WTC11 (cell line): ENCODE measurements around the gene LSM11. TPM values are rescaled to one million over a fixed set of nuclear protein-coding genes. Genes with fewer than 3 reads are reported as not detected.

Source experiments
- CBFB ChIP-seq: sonication (generic); formaldehyde crosslinking; IDR thresholded peaks from 2 replicates; pipeline ENCODE4 v1.8.1; 2022; ENCODE audit warnings: mild to moderate bottlenecking, low read depth, missing genetic modification reagents
- ESRRA ChIP-seq: sonication (generic); formaldehyde crosslinking; IDR thresholded peaks from 2 replicates; pipeline ENCODE4 v1.8.1; 2022; ENCODE audit warnings: mild to moderate bottlenecking, missing genetic modification reagents, borderline replicate concordance
- NR3C1 ChIP-seq: sonication (generic); formaldehyde crosslinking; conservative IDR thresholded peaks from 2 replicates; pipeline ENCODE4 v1.8.1; 2023; ENCODE audit warnings: low read depth, mild to moderate bottlenecking, missing genetic modification reagents
- RELA ChIP-seq: sonication (generic); formaldehyde crosslinking; IDR thresholded peaks from 2 replicates; pipeline ENCODE4 v1.8.1; 2022; ENCODE audit warnings: missing genetic modification reagents, mild to moderate bottlenecking, borderline replicate concordance
- total RNA-seq: library from RNA; stranded (reverse); gene quantifications from 3 replicates; pipeline ENCODE4 v1.2.3, GENCODE V29; 2021
- TF ChIP-seq, protein P1 (sequence below): sonication (generic); formaldehyde crosslinking; IDR thresholded peaks from 2 replicates; pipeline ENCODE4 v1.8.1; 2023; ENCODE audit warnings: mild to moderate bottlenecking, missing genetic modification reagents

Gene LSM11
- total RNA-seq, 1 experiment from 2014 or later: 5.2 TPM

DNA sequence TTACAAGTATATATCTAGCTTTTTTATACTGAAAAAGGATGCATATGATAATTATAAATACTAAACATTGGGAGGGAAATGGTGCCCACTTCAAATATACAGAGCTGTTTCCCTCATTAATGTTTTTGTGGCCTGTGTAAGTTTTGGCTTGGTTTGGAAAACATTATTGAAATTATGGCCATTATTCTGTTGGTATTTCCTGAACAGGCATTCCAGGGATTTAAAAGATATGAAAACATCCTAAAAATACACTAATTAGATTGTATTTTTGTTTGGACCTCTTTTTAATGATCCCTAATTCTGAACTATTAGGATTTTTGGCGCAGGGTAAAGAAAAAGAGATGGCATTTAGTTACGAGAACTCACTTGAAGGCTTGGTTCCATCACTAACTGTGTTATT lies 64.5 kb downstream of the LSM11 start (continued):
- TF ChIP-seq, protein P1, sequence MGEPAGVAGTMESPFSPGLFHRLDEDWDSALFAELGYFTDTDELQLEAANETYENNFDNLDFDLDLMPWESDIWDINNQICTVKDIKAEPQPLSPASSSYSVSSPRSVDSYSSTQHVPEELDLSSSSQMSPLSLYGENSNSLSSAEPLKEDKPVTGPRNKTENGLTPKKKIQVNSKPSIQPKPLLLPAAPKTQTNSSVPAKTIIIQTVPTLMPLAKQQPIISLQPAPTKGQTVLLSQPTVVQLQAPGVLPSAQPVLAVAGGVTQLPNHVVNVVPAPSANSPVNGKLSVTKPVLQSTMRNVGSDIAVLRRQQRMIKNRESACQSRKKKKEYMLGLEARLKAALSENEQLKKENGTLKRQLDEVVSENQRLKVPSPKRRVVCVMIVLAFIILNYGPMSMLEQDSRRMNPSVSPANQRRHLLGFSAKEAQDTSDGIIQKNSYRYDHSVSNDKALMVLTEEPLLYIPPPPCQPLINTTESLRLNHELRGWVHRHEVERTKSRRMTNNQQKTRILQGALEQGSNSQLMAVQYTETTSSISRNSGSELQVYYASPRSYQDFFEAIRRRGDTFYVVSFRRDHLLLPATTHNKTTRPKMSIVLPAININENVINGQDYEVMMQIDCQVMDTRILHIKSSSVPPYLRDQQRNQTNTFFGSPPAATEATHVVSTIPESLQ (CRISPR knock-in tag): no peak
- no peak for TF ChIP-seq NR3C1 (CRISPR knock-in tag)
- TF ChIP-seq RELA (CRISPR knock-in tag): no peak
- no peak for TF ChIP-seq CBFB (CRISPR knock-in tag)
- no peak for TF ChIP-seq ESRRA (CRISPR knock-in tag)

Other genes with a start within 250 kb of the LSM11 start
- 19.2 to 28.6 TPM (median 20.7 TPM) in 3 replicates for gene ADAM19, start 167.9 kb upstream of the LSM11 start, total RNA-seq
- gene SOX30, start 91.3 kb upstream of the LSM11 start, total RNA-seq: 0.41 to 0.55 TPM (median 0.46 TPM) in 3 replicates
- gene C5orf52, start 72.2 kb upstream of the LSM11 start, total RNA-seq: not detected in 3 replicates
- 11.6 to 14.6 TPM (median 12.3 TPM) in 3 replicates for gene THG1L, start 12.3 kb upstream of the LSM11 start, total RNA-seq
- gene CLINT1, start 115.4 kb downstream of the LSM11 start, total RNA-seq: 74.6 to 79.6 TPM (median 76.1 TPM) in 3 replicates